Measurements from ENCODE around the gene TOM1.

The TOM1 gene

DNA sequence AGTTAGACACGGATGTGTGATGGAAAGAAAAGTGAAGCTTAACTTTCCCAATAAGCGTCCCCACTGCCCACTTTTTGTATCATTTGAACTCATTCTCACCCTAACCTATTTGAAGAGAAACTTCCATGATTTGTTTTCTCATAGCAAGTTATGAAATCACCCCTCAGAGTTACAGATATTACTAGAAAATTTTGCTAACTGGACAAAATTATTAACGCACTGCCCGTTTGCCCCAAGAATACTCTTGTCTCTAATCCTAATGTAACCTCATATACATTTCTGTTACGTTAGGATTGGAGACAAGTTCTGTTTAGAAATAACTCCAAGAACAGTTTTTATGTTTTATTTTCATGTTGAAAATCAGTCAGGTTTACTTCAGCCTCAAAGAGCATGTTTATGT is 25.5 kb downstream of the TOM1 start:
- DNase-seq, result no peak

DNA sequence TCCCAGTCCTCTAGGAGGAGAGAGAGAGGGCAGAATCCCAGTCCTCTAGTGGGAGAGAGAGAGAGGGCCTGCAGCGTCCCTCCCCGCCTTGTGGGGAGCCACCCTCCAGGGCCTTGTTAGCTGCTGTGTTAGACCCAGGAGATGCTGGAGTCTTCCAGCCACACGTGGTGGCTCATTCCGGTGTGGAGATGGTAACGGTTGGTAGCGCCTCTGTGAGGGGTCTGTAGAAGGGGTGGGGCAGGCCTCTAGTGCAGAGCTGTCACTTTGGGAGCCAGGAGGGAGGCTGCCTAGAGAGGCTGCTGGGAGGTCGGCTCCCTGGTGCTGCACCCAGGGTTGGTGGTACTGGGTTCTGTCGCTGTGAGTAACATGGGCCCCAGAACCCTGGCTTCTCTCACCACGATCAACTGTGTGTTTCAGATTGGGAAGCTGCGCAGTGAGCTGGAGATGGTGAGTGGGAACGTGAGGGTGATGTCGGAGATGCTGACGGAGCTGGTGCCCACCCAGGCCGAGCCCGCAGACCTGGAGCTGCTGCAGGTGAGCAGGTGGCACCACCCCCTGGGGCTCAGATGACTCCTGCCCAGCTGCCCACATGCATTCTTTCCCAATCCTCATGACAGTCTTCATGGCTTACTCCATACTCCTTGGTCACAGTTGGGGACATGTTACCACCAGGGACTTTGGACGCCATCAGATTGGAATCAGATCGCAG is 27.3 kb downstream of the TOM1 start:
- DNase-seq, result no peak

DNA sequence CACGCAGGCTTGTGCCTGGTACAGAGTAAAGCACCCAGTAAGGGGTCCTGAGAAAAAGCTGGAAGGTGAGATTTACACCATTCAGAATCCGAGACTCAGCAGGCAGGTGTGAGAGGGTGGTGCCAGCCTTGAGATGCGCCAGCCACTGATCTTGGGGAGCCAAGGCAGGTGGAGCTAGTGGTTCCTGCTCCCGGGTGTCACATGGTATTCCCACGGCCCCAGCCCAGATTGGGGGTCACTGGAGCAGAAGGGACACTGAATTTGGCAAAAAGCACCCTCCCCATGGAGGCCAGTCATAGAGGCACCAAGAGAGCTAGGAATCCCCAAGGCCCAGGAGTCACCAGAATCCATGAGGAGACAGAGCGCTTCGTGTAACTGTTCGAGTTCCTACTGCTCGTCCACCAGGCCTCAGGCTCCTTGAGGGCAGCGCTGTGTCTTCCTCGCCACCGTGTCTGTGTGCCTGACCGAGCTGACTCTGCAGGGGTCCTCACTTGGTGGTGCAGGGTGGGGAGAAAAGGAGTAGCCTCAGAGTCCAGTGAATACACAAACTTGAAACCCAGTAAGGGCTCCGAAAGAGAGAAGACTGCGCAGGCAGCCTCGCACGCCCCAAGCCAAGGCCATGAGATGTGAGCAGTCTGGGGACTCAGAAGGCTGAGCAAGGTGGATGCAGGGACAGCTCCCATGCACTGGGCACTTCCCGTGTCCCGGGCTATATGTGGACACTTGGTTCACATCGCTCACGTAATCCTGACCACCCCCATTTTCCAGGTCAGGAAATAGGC is 28.2 kb downstream of the TOM1 start:
- no peak for DNase-seq

DNA sequence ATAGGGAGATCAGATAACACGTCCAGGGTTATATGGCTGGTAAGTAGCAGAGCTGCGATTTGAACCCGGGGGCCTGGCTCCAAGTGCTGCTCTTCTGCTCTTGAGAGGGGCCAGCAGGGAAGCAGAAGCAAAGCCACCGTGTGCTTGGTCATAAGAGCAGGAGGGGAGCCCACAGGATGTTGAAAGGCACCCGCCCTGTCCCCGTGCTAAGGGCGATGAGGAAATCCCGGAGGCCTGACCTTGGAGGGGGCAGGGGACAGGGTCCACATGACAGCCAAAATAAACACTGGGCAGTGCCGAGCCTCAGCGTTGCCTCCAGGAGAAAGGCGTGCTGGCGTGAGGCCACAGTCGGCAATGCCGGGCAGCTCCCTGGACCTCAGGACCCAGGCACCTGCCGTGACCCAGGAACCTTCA is 28.8 kb downstream of the TOM1 start:
- no peak for DNase-seq

DNA sequence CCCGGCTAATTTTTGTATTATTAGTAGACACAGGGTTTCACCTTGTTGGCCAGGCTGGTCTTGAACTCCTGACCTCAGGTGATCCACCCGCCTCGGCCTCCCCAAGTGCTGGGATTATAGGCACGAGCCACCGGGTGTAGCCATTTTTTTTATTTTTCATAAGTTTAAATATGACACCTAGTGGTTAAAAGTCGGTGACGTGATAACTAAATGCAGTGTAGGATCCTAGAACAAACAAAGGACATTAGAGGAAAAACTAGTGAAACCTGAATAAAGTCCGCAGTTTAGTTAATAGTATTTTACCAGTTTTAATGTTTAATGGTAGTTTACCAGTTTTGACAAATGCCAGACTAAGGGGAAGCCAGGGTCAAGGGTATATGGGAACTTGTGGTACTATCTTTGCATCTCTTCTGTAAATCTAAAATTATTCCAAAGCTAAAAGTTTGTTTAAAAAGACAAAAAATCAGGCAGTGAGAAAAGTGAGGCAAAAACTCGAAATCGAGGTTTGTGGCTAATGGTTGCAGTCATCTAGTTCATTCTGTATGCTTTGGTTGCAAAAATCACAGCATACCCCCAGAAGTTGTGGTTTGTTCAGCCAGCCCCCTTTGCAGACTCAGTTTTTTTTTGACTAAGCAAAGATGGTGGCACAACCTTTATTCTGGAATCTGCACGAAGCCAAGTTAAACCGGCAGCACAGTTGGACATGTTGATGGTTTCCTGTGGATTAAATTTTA is 29.6 kb downstream of the TOM1 start:
- no peak for DNase-seq

DNA sequence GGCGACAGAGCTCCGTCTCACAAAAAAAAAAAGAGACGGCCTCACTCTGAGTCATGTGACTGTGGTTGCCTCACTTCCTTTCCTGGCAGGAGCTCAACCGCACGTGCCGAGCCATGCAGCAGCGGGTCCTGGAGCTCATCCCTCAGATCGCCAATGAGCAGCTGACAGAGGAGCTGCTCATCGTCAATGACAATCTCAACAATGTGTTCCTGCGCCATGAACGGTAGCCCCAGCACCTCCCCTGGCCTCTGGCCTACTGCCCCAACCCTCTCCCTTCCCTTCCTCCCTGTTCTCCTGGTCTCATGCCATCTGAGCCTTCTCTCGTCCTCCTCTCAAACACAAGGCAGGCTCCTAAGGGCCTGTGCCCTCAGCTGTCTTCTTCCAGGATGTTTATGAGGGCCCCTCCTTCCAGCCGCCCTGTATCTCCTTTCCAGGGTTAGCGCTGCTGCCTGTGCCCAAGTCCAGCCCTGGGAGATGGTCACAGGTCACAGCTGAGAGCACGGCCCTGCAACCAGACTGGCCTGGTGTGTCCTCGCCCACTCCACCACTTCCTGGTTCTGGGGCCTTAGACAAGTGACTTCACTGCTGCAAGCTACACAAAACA is 30.7 kb downstream of the TOM1 start:
- peak; percentile 52 to 65 for DNase-seq

DNA sequence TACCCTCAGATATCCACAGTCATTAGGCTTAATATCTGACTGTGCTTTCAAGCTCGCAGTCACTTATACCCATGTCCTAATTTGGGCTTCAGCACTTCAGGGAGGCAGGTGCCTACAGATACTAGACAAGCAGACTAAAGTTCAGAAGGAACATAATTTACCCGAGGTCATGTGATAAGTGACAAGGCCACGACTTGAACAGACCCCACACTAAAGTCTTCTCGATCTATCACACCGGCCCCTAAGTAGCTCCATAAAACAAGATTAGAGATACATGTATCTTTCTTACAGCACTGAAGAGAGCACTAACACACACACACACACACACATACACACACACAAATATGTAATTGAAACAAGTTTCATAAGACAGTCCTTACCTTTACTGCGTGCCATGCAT is 32.6 kb downstream of the TOM1 start:
- no peak for DNase-seq

DNA sequence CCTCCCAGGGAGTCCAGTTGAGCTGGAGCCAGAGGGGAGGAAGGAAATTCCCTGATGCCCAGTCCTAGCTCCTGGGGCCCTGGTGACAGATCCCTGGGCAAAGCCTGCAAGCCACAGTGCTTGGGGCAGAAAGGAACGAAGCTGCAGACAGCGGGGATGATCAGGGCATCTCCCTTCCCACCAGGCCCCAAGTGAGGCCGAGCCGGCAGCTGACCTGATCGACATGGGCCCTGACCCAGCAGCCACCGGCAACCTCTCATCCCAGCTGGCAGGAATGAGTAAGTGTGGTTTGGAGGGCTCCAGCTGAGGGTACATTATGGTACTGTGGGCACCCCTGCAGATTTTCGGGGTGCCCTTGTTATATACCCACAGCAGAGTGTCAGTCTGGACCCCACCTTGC is 33.5 kb downstream of the TOM1 start:
- no peak for DNase-seq

DNA sequence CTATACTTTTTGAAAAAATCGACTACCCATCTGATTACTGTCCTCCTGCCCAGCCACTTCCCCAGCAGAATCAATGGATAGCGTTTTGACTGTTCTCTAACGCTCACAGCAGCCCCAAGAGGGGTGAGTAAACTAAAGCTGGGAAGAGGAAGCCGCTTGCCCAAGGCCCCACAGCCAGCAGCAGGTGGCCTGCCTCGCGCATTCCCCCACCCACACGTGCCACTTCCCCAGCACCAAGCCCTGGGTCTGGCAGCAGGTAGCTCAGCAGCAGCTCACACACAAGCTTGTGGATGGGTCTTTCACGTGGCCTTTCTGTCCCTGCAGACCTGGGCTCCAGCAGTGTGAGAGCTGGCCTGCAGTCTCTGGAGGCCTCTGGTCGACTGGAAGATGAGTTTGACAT is 34.3 kb downstream of the TOM1 start:
- peak; percentile 30 to 35 for DNase-seq

DNA sequence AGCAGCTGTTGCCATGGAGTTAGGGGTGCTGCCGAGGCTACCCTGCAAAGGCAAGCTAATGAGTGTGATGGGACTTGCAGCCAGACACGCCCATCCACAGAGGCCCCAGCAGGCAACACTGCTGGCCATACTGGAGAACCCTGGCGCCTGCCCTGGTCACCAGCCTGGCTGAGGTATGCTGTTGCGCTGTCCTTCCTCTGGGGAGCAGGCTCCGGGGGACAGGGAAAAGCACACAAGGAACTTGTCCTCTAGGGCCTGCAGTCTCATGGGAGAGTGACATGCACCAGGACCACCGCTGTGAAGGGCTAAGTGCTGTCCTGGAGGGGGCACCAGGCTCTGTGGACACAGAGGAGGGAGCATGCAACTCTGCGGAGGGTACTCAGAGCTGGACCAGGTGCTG is 35.8 kb downstream of the TOM1 start:
- DNase-seq, result no peak

DNA sequence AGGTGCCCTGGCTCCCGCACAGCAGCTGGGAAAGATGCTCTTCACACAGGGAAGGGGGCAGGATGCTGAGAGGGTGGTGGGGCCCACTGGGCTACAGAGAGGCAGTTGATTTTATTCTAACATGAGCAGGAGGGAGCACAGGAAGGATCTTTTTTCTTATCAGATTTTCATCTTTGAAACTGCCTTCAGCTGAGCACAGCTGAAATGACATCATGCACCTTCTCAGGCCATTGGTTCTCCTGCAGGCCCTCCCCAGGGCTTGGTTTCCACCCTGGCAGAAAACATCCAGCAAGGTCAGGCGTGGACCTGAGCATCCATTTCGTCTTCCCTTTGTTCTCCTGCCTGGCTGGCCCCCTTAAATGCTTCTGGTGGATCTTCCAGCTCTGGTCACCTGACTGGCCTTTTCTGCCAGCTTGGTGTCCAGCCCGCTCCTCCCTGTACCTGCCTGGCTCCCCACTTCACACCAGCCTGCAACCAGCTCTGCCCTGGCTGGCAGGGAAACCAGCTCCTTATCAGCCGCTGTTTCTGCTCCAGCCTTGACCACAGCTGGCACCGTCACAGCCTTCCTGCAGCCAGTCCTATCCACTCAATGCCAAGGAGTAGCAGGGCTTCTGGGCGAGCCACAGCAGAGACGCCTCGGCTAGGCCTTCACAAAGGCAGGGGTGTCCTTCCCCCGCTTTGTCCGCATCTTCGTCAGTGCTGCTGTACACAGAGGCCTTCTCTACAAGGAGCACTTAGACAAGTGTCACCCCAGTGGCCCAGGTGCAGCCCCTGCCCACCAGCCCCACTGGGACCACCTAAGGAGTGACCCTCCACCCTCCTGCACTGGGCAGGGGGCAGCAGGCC is 36.5 kb downstream of the TOM1 start:
- DNase-seq, result no peak

DNA sequence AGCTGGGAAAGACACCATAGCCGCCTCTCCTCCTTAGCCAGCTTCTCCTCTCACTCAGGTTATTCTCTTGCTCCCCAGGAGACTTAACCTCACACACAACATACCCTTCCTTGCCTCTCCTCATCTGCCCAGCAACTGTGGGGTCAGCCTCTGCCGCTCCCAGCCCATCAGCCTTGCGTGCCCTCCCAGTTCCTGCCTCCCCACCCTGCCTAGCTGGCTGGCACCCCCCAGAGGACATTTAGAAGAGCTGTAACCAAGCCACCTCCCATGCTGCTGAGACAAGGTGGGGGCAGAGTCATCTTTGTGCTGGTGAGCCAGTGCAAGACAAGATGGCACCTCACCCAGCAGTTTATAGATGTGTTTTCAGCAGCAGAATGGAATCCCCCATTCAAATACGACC is 38.2 kb downstream of the TOM1 start:
- no peak for DNase-seq

DNA sequence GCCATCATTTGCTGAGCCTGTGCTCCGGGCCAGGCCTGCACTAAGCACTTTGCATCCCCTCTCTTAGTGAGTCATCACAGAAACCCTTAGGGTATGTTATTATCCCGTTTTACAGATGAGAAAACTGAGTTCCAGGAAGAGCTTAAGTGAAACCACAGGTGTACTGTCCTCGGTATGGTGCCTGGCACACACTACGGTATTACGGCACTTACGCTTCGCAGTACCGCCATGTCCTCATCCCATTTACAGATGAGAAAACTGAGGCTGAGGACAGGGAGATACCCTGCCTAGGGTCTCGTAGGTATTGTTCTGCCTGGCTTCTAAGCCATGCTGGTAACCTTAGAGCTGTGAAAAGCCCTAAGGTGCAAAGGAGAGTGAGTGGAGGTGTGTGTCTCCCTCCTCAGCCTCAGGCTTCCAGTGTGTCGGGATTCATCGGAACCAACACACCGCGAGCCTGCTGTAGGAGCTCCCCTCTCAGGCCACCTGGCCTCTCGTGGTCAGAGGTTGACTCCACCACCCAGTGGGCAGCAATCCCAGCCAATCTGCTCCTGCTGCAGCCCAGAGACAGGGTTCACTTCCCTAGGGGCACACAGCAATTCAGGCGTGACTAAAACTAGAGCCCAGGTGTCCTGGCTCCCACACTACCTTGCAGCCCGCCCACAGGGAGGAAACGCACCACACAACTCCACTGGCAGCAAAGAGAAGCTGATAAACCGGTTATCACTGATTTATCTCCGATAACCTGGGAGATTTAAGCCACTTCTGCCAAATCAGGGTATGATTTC is 41.6 kb downstream of the TOM1 start:
- DNase-seq, result no peak

DNA sequence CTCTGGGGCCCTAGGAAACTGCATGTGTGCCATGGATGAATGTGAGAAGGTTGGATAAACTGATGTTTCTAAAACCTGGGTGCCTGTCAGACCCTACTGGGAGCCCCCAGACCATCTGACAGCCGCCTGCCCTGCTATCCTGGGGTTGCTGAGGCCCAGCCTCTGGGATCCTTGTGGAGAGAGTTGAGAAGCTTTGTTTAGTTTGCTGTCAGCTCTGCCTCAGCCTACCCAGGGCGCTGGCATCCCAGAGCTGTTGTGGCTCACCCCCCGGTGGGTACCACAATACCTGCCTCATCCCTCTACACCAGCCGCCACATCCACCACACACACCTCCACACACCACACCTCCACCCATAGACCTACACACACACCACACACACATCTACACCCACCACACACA is 42.7 kb downstream of the TOM1 start:
- DNase-seq, result no peak

DNA sequence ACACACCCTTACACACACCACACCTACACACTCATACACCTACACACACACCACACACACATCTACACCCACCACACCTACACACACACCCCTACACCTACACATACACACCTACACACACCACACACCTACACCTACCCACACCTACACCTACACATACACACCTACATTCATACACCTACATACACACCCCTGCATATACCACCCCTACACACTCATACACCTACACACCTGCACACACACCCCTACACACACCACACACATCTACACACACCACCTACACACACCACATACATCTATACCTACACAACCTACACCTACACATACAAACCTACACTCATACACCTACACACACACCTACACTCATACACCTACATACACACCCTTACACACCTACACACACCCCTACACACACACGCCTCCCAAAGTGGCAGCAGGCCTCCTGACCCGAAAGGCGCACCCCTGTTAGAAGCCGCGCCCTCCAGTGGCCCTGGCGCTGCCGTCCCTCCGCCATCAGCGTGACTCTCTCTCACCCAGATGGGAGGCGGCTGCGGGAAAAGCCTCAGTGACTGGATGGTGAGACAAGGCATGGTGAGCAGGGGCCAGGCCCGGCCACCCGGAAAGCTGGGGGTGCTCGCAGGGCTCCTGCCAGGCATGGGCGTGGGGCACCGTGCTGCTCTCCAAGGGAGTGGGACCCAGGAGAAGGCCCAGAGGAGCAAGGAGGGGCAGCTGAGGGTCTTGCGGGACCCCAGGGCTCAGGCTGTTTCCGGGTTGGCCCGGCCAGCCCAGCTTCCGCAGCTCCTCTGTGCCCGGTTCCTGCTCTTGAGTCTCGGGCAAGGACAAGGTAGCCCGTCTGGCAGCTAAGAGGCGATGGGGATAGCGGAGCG is 44.2 kb downstream of the TOM1 start:
- DNase-seq, result no peak

DNA sequence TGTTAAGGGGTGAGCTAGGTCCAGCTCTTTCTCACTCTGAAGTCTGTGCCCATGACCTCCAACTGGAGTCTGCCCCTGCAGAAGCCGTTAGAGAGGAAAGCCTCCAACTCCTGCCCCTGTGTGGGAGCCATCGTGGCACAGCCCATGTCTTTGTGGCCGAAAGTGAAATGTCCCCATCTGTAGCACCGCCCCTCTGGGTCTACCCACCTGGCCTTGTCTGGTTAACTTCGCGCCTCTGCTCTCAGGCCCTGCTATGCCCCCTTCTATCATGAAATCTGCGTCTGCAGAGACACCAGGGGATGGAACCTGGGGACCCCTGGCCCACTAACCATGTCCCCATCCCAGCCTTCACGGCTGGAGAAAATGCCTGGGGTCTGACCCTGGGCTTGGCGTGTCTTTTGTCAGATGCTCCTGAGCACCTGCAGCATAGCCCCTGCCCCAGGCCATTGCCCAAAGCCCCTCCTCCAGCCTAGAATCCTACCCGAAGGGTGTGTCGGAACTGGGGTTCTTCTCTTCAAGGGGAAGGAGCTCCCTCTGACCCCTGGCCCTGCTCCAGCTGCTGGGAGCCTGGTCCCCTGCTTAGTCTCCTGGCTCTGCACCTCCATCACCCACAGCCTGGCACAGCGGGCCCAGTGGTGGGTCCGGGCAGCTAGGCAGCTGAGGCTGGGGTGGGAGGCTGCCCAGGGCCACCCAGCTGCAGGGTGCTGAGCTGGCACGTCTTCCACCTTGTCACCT is 45.4 kb downstream of the TOM1 start:
- no peak for DNase-seq

DNA sequence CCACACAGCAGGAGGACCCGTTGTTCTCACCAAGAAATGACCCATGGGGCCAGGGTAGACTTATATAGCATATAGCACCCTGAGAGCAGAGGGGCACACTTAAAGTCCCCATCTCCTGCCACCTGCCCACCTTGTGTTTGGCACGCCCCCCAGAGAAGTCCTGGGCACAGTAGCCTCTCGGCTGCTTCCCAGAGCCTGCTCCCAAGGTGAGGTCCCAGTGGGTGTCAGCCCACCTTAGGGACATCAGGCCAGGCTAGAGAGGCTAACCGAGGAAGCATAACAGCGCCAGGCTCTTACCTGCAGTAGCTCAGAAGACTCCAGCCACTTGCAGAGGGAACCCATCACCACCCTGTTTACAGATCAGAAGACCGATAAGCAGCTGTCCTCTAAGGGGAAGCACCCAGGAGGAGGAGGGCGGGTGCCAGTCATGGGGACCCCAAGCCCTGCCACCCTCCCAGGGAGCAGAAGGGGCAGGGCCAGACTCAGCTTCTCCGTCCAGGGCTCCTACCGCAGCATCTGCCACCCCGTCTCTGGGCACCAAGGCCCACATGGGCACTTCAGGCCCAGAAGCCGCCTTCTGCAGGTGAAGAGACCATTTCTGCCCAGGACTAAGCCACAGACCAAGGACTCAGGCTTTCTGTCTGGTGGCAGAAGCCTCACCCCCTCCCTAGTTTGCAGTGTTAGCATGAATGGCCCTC is 46.3 kb downstream of the TOM1 start:
- no peak for DNase-seq

DNA sequence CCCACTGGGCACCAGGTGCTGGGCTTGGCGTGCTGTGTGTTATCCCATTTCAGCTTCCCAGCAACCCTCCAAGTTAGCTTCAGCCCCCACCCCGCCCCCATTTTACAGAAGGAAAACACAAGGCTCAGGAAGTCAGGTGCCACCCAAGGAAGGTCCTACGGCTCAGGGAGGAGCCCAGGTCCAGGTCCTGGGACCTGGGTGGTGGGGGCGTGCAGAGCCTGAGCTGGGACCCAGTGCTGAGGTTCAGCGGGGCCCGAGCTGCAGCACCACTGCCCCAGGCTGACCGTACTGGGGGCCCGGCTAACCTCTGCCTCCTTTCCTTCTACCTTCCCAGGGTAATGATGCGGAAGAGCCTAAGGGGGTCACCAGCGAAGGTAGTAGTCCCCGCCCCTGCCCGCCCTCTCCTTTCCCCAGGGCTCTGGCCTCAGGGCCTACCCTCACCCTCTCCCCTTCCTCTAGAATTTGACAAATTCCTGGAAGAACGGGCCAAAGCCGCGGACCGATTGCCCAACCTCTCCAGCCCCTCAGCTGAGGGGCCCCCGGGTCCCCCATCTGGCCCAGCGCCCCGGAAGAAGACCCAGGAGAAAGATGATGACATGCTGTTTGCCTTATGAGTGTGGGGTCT is 47.0 kb downstream of the TOM1 start:
- no peak for DNase-seq

DNA sequence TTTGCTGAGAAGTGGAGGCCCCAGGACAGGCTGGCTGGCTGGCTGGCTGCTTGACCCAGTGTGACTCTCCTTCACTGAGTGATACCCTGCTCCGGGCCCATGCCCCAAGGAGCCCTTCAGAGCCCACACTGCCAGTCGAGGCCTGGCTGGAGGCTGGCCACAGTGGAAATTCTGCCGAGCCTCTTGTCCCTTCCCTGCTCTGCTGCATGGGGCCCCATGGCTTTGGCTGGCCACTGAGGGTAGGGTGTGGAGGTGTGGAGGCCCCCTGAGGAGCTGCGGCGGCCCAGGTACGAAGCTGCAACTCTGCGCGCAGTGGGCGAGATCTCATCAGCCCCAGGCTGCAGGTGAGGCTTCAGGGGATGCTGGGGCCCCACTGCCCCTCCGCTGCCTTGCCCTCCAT is 47.8 kb downstream of the TOM1 start:
- DNase-seq, result no peak

Measured in stimulated activated CD4-positive, alpha-beta T cell treated with anti-CD3 and anti-CD28 coated beads, Interleukin-4, amount 100 ng/mL, for 4 hours (primary cell).